ENCODE results near the gene CCDC177.
A peak's percentile ranks its signal among the peaks of the same experiment; 100 is the strongest.

Gene CCDC177

DNA sequence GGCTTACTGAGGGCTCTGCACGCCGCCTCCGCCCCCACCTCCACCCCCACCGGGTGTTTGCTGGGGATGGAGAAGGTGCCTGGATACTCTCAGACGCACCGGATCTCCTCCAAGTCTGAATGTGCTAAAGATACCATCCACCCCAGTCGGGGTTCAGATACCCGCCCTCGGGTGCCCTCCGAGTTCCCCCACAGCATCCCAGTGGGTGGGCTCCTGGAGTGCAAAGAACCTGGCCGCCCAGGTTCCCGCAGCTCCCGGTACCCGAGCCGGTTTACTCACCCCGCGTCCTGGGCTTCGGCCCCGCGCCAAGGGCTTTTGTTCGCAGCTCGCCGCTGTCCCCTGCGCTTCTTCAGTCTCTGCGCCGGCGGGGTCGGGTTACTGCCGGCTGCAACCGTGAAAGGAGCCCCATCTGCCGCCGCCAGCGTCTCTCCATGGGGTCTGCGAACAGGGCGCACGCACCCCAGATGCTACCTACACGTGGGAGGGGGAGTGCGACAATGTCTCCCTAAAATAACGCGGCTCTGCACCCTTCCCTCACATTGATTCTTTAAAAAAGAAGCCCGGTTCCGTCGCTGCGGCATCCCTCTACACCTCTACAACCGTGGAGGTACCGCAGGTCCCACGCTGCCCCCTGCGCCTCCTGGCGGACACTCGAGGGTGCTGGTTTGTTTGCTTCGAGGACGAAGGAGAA, at the start of gene CCDC177:
Gene CCDC177, minus strand, starts transcription at position 609 of the 691 bp plus-strand sequence. CDS start 1,249 bp downstream, outside the sequence.
- peak; percentile 58 for DNase-seq (ENCODE audit: low read depth)

DNA sequence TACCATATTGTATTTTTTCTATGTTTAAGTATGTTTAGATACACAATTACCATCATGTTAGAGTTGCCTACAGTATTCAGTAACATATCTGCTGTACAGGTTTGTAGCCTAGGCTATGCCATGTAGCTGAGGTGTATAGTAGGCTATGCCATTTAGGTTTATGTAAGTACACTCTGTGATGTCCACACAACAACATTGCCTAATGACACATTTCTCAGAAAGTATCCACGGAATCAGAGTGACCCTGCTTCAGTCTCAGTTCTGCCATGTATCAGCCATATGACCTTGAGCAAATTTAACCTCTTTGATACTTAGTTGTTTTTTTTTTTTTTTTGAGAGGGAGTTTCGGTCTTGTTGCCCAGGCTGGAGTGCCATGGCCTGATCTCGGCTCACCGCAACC, 49.5 kb upstream of the CCDC177 start:
- no peak for DNase-seq (ENCODE audit: low read depth)

DNA sequence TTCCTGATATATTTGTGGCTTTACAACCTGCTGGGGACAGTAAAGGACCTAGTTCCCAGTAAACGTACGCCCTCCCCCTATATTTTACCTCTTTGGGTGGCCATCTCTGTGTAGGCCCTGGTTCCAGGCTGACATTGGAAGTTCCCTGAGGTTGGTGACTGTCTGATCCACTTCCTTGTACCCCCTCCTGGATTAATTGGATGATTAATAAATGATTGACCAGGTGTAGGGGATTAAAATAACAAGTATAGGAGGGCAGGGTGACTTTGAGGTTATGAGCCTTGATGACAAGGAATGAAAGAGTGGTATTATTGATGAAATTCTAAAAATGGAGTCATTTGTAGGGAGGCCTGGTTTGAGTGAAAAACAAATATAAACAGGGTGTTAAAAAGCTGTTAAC, 46.3 kb upstream of the CCDC177 start:
- no peak for DNase-seq (ENCODE audit: low read depth)

DNA sequence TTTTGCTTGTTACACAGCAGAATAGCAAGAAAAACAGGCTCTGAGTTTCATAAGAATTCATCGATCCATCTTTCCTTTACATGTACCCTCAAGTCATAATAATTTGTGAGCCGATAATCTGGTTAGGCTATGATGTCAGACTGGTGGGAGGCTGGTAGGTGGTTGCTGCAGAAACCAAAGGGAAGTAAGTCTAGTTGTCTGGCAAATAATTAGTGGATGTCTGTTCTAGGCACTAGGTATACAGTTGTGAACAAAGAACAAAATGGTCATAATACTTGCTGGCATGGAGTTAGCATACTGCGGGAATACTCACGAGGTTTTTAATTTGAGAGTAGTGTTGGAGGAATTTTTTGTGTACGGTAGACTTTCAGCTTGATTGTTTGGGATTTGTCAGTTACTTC, 45.5 kb upstream of the CCDC177 start:
- DNase-seq (ENCODE audit: low read depth): no peak

DNA sequence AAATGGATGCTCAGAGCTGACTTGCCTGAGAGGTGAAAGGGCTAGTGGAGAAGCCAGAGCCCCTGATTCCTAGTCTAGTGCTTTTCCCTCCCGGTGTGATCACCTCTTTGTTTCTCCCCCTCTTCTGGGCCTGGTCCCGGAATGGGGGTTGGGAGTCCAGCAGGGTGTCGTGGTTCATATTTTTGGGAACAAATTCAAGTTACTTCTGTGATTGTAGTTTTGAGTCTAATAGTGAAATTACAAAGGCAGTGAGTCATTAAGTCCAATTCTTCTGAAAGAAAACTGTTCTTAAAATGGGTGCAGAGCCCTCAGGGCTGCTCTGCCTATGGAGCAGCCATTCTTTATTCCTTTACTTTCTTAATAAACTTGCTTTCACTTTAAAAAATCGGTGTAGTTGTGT, 44.3 kb upstream of the CCDC177 start:
- no peak for DNase-seq (ENCODE audit: low read depth)

DNA sequence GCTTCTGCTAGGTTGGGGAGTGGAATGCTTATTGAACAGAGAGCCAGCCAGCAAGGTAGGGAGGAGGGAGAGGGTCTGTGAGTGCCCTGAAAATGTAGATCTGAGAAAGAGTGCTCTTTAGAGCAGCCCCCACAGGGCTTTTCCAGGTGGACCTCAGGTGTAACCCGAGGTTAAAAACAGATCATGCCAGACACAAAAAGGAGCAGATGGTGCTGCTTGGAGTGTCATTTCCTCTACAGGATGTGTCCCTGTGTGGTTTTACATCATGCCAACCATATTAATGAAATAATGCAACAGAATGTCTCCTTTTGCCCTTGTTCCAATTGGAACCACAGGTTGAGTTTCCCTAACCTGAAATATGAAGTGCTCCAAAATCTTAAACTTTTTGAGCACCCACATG, 43.1 kb upstream of the CCDC177 start:
- no peak for DNase-seq (ENCODE audit: low read depth)

DNA sequence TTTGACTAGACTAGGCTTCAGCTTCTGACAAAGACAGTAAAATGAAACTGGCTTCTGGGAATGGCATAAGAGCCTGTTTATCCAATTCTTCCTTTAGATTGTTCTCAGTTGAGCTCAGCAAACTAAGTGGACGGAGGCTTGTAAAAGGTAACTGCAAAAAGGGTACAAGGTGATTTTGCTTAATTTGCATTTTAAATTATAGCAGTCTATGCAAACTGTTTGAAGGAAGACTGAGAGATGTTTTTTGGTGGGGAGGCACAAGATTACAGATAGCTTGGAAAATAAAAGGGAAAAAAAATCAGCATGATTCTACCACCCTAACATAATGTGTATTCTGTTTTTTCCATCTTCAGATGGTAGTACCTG, 41.7 kb upstream of the CCDC177 start:
- no peak for DNase-seq (ENCODE audit: low read depth)

DNA sequence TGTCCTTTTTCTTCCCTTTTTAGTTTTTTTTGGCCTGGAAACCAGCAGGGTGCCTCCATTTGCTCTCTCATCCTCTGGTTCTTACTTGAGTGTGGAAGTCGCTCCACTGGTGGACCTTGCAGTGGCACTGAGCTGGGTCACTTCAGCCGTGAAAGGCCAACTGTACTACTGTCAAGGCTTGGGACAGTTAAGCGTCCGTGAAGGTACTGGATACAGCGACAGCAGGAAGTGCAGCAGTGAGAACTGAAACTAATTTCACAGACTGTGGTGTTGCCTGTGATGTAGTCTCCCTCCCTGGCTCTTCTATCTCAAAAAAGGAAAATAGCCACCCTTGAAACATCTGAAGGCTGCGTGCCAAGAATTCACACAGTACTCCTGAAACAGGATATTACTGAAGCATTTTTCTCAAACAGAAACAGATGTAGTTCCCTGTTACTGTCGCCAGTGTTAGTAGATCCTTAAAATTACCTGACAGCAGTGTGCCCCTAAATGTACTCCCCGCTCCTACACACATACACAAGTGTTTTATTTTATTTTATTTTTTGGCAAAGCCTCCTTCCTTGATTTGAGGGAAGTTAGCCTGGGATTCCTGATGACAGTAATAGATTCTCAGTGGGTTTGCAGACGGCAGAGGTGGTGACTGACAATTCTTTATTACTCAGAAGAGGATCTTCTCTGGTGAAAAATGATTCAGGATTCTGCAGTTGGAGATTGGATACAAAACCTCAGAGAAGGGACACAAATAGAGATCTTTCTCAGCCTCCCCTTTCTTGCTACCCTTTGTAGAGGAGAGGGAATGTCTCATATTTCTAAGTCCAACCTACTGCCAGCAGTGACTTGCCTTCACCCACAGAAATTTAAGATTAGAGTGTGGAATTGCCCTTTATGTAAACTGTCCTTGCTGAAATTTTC, 41.1 kb upstream of the CCDC177 start:
- DNase-seq (ENCODE audit: low read depth): no peak

DNA sequence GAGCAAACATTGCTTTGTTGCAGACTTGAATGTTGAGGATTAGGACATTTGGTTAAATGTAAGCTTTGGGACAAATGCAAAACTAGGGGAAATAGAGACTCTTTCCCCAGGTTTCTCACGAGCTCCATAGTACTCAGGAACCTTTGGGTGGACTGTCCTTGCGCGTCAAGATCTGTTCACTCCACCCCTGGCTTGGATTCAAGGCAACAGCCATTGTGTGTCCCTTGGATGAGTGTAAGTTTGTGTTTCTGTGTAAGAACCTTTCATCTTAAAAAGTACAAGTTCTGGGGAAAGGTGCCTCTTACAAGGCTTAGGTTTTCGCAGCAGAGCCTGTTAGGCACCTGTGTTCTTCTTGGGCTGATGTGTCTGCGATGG, 40.4 kb upstream of the CCDC177 start:
- DNase-seq (ENCODE audit: low read depth): no peak

DNA sequence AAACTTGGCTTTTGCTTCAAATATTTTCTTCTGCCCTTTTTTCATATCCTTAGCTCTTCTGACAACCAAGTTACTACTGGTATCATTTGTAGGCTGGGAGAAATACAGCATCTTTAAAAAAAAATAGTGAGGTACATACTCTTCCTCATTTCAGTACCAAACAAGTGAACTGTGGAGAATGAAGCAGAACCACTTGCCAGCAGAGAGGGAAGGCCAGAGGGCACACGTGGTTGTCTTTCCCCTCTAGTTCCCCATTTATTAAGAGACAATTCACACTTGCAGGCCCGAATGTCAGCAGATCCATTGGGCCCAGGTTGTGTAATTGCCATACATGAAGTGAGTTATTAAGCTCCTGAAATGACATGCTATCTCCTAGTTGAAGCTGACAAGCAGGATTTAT, 39.9 kb upstream of the CCDC177 start:
- DNase-seq (ENCODE audit: low read depth): no peak

DNA sequence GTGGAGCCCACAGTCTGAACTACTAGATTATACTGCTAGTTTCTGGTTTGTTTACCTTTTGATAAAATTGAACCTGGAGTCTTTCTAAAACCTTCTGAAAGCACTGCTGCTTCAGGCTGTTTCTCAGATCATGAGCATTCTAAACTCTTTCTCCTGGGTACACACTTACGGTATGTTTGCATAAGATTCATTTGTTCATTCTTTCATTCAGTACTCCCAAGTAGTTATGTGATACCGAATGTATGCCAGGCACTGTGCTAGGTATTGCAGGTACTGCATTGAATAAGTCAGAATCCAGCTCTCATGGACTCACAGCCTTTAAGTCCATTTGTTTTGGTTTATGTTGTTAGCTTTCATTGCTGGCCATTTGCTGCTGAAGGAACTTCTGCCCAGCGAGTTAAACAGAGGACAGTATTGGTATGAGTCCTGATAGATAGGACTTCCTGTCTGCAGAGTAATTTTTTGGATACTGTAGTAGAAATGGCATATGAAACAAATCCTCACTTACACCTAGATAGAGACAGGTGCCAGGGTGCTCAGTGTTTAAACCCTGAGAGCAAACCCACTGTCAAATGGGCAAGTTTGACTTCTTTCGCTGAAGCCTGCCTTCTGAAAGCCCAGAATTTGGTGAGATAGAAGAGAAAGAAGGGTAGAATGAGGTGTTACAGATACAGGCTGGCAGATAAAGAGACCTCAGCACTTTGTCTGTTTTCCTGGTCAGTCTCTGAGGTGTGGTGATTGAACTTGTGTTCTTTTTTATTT, 38.8 kb upstream of the CCDC177 start:
- DNase-seq (ENCODE audit: low read depth): no peak

DNA sequence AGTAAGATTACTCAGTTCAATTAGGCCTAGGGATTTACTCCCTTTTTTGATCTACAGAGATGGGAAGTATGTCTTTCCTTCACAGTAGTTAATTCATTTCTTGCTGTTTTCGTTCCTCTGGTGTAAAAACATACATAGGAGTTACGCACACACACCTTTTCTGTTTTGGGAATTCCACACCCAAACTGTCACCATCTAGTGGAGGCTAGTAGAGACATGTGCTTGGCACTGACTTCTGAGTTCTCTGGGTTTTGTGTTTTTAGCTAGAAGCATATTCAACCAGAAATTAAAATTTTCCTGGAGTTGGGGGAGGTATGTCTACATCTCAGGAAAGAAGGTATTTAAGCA, 38.1 kb upstream of the CCDC177 start:
- DNase-seq (ENCODE audit: low read depth): no peak

DNA sequence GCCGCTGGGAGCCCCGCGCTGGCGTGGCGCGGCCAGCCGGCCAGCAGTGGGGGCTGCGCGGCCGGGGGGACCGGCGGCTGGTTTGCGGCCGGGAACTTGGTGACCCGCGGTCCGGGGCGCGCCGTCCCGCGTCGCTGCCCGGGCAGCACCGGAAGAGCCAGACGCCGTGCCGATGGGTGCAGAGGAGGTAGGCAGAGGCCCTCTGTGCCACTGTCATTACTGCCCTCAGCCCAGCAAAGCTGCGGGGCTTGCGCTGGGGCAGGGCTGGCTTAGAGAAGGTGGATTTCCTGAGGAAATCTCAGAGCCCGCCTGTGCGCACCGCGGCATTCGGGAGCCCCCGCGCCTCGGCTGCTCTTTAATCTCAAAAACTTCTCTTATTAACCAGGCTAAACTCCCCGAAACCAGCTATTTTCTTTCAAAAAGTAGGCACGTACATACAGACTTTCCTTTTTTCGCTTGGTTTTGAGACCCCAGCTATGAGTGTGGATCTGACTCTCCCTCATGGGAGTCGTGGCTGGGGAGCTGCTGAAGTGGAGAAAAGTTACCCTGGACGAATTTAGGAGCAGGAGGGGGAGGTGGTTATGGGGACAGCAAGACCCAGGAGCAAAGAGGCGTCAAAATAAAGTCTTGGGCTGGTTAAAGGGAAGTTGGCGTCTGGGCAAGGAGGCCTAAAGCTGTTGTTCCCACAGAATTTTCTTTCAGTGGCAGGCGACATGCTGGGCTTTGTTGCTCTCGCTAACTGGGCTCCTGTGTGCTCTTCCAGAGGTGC, 37.5 kb upstream of the CCDC177 start:
- DNase-seq (ENCODE audit: low read depth): no peak

DNA sequence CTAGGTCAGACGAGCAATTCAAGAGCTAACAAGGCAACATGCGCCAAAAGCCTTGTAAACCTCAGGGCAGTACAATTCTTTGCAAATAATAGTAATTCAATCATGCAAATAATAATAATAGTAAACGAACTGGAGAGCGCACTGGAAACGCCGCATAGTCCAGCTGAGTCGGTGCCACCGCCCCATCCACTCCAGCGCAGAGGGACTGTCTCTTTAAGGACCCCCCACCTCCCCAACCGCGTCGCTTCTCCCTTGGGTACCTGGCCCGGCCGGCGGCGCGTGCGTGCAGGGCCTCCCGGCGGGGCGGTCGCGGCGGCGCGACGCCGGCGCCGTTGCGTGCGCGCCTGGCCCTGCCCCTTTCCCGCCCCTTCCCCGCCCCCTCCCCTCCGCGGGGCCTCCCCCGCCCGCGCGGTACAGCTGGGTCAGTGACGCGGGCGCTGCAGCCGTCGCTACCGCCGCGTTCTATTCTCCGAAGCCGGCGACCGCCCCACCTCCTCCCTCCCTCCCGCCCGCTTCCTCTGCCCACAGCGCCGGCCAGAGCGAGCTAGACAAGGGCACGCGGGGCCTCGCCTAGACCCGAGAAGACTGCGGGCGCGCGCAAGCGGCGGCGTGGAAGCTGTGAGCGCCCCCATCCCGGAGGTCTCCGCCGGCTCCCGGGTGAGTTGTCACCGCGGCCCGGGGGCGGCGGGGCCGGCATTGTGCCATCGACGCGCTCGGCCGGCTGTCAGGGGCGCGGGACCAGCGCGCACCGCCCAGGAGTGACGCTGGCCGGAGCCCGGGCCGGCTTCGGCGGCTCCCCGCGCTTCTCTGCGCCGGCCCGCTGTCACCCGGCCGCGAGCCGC, 36.7 kb upstream of the CCDC177 start, which contains the start of gene SUSD6:
Gene SUSD6, plus strand, starts transcription at position 425 of the 842 bp plus-strand sequence. CDS start 46,997 bp downstream, outside the sequence.
- DNase-seq (ENCODE audit: low read depth): peak; percentile 76

DNA sequence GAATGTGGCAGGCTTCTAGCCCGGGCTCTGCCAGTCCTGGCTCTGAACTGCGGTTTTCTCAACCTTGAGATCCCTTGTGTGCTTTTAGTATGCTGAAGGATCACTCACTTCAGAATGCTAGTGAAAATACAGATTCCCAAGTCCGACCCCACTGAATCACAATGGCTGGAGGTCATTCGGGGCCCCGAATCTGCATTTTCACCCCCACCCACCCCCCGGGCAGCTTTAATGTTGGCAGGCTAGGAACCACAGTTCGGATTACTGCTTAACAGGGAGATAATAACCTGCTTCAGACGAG, 36.2 kb upstream of the CCDC177 start:
- DNase-seq (ENCODE audit: low read depth): no peak

DNA sequence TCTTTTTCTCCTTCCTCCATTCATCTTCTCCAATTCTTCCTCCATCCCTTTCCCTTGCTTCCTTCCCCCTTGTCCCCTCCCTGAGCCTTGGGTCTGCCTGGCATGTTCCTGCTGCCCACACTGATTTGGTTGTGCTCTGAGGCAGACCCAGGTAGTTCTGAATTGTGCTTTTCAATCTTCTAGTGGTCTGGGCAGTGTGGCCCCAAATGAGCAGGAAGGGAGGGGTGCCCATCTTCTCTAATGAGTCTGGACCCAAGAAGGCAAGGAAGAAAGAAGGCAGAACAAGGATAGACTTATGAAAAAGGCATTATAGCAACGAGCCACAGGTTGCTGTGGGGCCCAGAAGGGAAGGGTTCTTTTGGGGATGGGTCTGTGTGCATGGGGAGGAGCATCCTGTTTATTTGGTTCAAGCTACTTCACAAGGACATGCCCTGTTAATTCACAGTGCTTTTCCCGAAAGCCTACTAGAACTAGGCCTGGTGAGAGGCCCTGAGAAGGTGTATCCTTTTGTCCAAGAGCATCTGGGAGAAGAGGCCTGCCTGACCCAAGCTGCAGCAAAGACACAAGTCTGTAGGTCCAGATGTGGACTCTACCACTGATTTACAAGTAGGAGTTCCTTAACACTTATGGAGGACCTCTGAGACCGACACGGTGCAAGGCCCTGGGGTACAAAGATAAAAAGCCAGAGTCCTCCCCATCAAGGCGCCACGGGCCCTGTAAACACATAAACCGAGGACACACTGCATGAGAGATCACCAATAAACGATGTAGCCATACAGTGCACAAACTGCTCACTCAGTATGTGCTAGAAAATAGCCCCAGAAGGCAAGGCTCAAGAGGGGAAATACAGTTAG, 35.6 kb upstream of the CCDC177 start:
- no peak for DNase-seq (ENCODE audit: low read depth)

DNA sequence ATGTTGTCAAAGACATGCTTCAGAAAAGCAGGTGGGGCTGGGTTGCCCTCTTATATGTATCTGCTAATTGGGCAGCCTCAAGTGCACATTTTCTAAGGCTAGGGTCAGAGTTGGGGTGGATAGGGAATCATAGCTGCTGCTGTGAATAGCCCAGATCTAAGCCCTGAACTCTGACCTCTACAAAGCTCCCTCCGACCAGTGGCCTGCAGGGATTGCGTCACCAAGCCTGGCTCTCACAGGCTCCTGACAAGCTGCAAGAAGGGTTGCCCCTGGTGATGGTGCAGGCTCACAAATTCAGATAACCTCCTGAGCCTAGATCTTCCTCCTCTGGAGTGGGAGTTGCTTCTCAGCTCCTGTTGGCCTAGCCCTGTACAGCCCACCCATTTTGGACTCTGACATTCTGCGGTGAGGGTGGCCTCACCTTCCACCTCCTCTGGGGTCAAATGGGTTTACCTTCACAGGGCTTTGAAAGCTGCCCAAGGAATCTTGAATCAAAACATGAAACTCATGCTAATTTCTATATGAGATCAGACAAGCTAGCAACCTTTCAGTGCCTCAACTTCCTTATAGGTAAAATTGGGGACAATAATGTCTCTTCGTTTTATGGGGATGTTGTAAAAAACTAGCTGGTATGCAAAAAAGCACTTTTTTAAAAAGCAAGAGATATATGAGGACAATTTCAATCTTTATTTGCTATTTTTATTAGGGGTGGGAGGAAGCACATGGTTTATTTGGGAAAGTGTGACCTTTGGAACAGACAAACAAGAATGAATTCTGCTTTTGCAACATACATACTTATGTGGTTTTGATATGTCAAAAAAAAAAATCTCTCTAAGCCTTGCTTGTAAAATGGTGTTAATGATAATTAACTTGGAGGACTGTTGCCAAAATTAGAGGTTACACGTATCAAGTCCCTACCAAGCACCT, 31.9 kb upstream of the CCDC177 start:
- no peak for DNase-seq (ENCODE audit: low read depth)

DNA sequence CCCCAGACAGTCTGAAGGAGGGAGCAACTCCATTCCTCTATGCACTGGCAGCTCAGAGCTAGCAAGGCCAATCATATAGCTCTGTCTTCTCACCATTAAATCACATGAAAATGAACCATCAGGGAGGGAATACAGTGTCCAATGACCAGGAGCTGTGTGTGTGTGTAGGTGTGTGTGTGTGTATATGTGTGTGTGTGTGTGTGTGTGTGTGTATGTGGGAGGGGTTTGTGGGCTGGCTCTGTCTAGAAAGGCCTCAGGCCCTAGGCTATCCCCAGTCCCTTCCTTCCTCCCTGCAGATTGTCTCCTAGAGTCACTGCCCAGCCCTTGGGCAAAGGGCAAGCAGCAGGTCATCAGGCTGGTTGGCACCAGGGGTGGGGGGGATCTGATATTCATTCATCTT, 31.1 kb upstream of the CCDC177 start:
- no peak for DNase-seq (ENCODE audit: low read depth)

DNA sequence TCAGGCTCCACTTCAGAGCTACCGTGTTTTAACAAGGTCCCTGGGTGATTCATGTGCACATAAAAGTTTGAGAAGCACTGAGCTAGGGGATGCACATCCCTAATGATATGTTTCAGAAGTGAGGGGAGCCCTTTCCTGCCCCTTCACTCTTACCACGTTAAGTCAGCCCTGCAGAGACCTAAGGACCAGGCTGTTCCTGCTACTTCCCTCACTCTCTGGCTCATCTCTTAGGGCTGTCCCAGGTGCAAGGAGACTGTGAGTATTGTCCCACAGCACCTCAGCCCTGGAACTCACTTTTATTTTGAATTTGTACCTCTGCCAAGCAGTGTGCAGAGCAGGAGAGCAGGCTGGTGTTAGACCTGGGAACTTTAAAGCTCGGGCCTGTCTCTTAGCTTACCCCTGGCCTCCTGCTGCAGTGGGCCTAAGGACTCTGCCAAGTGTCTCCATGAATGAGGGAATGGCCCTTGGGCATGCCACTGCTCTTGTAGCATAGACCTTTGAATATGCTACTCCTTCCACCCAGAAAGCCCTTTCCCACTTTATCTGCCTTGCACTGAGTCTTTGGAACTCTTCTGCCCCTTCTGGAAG, 25.7 kb upstream of the CCDC177 start:
- no peak for DNase-seq (ENCODE audit: low read depth)

Data from stimulated activated CD8-positive, alpha-beta memory T cell treated with anti-CD3 and anti-CD28 coated beads, Interleukin-12 subunit alpha, Interleukin-12 subunit beta, amount 100 ng/mL, for 1 hour (primary cell).